Stimulated activated naive CD4-positive, alpha-beta T cell (primary cell): ENCODE measurements around the gene CDH24.

ENCODE experiments used
- DNase-seq, 6 experiments: peaks; one replicate each; lab custom pipeline; 2025; lab: John Stamatoyannopoulos, UW

The CDH24 gene

DNA sequence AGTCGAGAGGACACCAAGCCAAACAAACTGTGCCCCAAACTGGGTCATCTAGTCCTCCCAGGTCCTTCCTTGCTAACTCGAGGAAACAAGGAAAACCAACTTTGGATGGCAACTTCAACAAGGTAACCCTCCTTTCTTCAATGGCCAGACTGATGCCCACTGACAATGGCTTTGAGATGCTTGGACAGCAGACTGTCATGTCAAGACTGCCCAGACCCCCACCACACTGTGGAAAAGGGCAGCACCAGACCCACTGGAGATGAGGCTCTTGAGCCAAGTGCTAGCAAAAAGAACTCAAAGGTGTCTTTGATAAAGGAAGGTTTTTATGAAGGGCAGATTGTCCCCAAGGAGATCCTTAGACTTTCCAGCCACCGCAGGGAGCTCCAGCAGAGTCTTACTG lies 9.0 kb upstream of the CDH24 start:
- DNase-seq = no peak

DNA sequence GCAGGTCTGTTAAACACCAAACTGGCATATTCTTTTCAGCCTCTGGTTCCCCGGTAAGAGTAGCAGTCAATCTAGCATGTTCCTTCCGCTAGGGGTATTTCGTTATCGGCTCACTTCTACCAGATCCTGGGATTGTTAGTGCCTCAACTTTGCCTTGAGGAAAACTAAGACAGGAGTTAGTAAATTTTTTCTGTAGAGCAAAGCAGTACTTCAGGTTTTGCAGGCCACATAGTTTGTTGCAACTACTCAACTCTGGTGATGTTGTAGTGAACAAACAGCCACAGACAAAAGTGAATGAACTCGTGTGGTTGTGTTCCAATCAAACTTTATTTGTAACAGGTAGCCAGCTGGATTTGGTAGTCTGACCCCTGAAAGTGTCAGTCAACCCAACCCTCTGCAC lies 6.3 kb upstream of the CDH24 start:
- DNase-seq = no peak

DNA sequence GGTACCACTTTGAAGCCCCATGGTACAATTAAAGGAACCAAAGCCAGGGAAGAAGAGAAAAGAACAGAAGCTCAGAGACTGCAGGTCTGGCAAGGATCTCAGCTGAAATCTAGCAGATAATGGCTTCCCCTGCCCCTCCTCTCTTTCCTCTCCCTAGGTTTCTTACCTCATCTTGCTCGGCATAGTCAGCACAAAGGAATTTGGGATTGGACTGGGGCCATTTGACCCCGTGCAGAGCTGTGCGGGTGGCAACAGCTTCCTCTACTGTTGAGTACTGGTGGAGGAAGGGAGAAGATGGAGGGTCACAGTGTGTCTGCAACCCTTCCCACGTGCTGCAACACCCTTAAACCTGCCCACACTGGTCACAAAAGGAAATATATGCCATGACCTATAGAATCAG lies 4.7 kb upstream of the CDH24 start:
- DNase-seq = no peak

DNA sequence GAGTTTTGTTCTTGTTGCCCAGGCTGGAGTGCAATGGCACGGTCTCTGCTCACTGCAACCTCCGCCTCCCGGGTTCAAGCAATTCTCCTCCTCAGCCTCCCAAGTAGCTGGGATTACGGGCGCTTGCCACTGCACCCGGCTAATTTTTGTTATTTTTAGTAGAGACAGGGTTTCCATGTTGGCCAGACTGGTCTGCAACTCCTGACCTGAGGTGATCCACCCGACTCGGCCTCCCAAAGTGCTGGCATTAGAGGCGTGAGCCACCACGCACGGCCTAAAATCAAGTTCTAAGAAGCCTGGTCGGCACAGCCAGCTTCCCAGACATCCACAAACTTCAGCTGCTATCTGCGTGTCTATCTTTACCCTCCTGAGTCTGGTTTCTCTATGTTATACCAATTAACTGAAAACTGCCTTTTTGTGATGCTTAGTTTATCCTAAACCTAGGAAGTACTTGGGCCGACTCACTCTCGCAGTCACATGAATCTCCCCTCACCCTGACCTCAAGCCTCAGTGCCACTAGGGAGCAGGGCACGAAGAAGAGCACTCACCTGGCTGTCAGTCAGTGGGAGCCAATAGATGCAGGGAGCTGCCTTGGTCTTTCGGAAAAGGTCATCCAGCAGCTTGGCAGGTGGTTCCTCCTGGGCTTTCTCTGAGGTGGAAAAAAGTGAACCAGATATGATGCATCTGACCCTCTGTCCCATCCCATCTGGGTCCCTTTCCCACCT lies 3.4 kb upstream of the CDH24 start:
- DNase-seq = no peak

DNA sequence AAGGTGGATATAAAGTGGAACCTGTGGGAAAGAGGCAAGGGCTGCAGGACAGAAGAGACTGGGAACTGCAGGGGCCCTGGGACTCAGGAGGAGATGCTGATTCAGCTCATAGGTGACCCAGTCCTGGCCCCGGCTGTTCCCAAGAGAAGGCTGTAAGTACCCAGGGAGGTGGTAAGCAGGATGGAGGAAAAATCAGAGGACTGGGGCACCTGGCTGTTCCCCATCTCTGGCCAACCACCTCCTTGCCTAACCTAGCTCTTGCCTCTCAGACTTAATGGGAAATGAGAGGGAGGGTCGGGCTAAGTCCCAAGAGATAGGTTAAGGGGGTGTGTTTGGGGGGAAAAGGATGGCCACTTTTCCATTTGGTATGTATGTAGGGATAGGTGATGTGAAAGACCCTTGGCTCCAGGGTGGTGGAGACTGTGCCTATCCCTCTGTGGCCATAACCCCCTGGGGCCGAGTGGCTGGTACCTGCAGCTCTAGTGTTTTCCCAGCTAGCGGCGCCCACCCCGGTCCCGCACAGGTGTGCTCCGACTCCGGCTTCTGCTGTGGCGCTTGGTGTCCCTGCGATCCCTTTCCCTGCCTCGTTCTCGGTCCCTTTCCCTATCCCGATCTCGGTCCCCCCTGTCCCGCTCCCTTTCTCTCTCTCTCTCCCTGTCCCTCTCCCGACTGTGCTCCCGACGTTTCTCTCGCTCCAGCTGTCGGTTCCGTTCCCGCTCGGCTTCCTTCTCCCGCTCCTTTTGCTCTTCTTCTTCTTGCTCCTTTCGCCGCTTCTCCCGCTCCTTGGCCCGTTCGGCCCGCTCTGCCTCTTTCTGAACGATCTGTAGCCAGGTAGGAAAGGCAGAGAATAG lies 1.6 kb upstream of the CDH24 start:
- no peak for DNase-seq

DNA sequence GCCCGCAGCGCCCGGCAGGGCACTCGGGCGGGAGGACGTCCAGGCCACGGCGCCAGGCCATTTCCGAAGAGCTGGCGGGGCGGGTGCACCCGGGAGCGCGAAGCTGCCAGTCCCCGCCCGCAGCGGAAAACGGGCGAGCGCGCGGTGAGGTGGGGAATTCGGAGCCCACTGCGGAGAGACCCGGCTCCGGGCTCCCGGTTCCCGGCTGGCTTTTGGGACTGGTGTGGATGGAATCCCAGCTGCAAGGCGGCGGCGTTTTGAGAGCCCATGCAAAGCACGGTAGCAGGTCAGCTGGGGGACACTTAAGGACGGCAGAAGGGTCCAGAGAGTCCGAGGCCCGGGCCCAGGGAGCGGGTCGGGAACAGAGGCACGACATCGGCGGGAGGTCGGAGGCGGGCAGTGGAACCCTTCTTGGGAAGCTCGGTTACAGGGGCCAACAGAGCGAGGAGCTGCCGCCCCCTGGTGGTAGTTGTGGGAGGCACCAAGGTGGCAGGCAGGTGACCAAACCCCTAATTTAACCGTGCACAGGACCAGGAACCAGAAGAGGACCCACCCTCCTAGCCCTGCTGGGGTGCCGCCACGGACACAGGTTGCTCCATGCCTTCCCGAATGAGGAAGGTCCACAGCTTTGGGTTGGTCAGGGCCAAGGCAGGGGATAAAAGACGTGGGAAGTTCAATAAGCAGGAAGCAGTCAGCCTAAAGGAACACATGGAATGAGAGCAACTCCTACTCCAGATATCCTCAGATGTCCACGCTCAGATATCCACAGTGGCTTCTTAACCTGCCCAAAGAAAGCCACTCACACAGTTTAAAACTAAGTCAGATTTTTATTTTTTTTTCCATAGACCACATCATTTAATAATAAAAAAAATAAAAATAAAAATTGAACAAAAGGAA lies 685 bp upstream of the CDH24 start:
- no peak for DNase-seq

DNA sequence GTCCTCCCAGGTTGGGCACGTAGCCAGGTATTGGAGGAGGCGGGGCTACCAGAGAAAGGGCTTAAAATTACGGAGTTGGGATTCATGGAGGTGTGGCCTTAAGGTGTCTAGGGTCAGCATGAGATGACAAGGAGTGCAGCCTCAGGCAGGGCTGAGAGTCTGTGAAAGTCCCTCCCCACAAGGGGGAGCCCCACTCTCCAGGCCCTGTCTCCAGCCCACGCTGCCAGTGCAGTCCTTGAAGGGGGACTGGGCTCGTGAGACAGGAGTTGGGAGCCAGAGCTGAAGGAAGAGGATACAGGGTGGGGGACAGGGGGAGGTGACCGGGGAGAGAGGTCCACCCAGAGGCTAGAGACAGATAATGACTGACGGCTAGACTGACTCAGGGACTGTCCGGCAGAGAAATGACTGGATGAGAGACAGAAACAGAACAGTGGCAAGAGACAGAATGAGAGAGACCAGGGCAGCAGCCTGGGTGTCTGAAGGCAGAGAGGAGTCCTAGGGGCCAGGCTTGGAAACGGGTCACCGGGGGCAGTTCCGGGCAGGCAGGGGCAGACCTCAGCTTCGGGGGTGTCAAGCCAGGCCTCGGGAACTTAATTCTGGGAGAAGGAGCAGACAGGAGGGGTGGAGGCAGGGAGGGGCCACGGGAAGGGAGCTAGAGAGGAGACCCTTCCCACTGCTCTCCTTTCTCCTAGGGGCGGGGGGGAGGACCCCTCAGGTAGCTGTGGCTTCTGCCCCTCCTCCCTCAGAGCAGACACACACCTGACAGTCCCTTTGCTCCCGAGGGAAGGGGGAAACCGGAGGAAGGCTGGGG lies 970 bp downstream of the CDH24 start:
- DNase-seq = no peak

DNA sequence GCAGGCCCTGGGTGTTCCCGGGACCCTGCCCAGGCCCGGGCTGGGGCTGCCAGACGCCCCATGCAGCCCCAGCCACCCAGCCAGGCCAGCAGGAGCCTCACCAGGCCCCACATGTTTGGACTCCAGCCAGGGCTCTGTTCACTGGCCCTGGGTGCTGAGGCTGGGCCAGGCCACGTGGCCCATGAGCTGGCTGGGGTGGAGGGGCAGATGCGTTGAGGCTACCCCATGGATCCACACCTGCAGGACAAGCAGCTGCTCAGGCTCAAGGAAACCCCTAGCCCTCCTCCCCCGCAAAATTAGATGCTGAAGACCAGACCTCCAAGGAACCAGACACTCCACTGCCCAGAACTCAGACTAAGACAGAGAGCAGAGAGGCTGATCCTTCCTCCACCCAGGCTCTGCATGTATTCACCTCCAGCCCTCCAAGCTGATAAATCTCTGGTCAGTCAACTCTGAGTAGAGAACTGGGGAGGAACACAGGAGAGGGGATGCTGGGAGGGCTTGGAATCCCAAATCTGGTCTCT lies 1.6 kb downstream of the CDH24 start:
- no peak for DNase-seq

DNA sequence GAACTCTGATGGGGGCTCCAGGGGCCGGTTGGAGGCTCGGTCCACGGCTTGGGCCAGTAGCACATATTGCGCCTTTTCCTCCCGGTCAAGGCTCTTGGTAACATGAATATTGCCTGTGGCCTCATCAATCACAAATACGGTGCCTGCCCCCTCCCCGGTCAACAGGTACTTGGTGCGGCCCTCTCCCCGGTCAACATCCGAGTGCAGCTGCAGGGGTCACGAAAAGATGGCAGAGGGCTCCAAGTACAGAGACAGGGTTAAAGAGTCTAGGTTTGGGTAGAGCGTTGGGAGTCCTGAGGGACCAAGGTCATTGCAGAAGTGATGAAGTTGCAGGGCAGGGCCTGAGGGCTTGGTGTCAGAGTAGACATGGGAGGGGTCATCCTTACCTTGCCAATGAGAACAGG lies 2.2 kb downstream of the CDH24 start:
- DNase-seq = no peak

DNA sequence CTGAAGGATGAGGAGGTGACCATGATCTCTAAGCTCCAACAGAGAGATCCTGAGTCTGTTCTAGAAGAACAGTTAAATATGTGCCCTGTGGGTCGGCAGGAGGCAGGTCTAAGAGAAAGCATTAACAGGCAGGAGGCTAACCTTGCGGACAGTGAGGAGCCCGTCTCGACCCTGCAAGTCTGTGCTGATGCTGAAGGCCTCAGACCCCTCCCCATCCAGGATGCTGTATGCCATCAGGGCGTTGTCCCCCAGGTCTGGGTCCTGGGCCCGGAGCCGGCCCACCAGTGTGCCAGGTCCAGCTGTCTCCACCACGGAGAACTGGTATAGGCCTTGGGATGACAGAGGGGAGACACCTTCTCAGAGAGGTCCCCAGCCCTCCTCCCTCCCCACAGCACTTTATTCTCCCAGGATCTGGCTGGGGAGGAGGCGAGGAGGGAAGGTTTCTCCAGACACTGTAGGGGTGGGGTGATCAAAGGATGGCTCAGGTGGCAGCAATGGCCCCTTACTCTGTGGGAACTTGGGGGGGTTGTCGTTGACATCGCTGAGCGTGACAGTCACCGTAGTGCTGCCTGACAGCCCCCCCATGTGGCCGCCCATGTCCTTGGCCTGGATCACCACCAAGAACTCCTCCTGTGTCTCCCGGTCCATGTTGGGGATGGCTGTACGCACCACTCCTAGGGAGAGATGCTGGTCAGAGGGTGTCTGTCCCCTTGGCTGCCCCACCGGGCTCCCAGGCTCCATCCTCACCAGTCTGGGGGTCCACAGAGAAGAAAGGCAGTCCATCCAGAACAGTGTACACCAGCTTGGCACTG lies 3.1 kb downstream of the CDH24 start:
- DNase-seq = no peak

DNA sequence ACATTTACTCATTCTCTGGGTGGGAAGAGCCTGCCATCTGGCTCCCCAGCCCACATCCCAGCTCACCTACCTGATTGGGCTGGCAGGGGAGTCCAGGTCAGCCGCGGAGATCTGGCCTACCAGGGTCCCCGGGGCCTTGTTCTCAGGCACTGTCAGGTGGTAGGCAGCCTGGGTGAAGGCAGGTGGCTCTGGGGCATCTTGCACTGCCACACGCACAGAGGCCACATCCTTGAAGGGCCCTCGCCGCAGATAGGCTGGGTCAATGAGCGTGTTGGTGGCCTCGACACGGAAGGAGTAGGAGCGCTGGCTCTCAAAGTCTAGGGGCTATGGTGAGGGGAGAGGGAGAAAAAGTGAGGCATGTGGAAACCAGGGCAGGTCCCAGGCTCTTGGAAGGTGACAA lies 3.9 kb downstream of the CDH24 start:
- no peak for DNase-seq

DNA sequence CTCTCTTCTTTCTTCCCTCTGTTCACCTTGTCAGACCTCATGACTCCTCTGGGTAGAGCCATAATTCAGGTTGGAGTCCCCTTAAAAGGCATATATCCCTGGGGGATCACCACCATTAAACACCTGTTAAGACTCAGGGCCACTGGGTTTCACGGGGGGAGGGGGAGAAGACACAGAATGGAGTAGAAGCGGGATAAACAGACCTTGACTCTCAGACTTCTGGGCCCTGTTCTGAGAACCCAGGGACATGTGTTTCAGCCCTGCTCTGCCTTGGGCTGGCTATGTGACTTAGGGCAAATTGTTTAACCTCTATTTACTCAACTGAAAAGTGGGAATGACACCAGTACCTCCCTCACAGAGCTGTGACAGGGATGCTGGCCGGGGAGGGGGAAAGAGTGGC lies 4.6 kb downstream of the CDH24 start:
- no peak for DNase-seq

DNA sequence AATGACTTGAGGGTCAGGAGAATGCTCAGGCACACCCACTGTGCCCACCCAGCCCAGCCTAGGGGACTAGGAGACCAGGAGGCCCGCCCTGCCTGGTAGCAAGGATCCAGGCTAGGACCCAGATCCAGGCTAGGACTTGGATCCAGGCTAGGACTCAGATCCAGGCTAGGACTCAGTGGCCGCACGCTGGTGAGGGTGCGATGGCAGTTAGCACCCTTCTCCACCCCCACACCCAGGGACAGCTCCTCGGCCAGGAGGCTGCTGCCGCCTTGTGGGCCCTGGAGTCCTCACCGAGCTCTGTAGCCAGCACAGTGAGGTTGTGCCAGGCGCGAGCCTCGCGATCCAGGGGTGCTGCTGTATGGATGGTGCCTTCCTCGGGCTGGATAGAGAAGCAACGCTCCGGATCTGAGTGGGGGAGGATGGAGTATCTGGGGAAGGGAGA lies 5.1 kb downstream of the CDH24 start:
- DNase-seq = no peak

DNA sequence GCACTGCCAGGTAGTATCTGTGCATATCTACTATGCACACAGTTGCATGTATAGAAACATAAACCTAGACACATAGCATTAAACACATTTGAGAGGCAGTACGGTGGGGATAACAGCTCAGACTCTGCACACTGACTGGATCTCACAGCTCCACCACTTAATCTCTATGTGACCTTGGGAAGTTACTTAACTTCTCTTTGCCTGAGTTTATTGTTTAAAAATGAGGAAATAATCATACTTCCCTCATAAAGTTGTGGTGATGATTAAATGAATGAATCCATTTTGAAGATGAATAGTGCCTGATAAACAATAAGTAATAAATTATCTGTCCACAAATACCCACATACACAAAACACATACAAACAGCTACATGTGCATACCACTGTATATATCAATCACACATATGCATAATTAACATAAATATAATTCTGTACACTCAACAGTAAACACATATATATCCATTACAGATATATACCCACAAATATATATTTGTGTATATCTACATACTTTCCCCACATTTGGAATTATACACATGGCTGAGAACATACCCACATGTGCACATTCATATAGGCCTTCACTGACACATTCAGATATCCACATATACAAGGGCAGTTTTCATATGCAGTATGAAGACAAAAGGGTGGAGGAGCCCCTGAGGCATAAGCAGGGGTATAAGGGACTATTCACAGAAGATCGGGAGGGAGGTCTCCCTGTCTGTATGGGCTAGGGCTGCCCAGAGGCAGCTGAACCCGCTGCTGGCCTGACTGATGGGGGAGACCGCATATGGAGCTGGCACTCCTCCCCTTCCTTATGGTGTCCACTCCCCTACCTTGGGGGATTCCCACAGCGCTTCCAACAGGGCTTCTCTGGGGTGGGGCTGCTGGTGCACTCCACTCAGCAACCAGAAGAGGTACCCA lies 5.9 kb downstream of the CDH24 start:
- DNase-seq = no peak

DNA sequence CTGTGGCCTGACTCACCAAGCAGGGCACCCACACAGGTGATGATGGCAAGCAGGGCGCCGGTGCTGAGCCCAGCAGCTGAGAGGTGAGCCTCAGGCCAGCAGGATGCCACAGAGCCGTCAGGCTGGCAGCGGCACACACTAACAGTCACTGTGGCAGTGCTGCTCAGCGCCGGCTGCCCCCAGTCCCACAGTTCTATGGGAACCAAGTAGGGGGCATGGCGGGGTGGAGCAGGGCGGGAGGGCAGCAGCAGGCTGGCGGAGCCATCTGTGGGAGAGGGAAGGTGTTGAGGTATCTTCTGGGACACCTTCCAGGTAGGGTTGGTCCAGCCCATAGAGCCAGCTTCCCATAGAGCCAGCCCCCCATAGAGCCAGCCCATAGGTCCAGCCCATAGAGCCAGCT lies 8.3 kb downstream of the CDH24 start:
- DNase-seq = no peak

DNA sequence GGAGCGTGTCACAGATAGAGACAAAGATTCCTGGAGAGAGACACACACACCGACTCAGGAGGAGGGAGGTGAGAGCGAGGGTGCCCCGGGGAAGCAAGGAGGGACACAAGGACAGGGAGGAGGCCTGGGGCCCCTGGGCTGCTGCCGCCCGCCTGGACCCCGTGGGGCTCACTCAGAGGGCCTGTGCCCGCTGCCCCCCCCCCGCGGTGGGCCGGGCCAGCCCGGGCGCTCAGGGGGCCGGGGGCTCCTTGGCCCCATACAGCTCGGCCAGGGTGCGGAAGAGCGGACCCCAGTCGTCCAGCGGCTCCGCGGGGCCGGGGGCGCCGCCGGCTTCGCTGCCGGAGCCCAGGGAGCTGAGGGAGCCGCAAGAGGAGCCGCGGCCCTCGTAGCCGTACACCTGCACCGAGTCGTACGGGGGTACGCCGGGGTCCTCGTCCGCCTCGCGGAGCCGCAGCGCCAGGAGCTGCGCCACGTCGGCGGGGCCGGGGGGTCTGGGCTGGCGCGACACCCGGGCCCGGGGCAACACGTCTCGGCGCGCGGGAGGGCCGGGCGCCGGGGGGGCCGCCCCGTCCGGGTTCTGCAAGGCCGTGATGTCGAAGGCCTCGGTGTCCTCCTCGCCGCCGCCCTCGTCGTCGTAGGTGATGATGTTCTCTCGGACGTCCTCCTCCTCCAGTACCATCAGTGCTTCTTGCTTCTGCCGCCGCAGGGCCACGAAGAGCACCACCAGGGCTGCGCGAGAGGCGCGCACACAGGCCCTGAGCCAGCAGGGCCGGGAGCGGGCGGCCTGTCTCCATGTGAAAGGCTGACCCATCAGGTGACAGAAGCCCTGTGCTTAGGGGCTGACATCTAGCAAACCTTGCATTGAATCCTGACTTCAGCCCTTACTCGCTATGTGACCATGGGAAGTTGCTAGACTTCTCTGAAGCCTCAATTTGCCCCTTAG lies 9.3 kb downstream of the CDH24 start:
- no peak for DNase-seq

DNA sequence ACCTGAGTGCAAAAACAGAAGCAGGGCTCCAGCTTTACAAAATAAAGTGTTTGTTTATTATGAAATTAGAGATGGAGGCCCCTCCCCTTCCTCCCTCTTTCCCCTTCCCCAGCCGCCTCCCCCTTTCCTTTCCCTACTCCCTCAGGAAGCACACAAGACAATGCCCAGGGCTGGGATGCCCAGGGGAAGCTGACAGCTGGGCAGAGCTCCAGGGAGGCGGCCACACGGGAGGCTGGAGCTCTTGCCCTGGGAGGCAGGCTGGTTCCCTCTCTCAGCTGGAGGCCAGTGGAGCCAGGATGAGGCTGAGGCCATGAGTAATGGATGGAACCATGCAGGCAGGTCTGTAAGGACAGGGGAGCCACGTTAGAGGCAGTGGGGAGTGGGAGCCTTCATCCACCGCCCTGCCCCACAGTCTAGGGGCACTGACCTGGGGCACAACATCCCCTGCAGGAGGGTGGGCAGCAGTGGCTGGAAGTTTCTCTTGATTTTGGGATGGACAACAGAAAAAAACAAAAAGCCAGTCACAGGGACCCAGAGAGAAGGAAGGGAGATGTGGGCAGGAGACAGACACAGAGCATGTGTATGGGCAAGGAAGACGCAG lies 10.2 kb downstream of the CDH24 start:
- no peak for DNase-seq
